ENCODE measurements around the gene TRIM16. TPM values are rescaled to one million over a fixed set of nuclear protein-coding genes. Genes with fewer than 3 reads are reported as not detected.
"Not testable (repeated sequence)": the region's sequence is repeated elsewhere in the genome, so short reads cannot be mapped to it uniquely, and the experiment has no call there.

TRIM16 gene
- total and polyA plus RNA-seq, 2 experiments from 2014 or later = 6.4 to 47.6 TPM

GRCh38 chr17:15649861-15650421, 34.2 kb downstream of the TRIM16 start (continued):
- no peak for TF ChIP-seq STAT1 (IDR thresholded peaks at IDR 0.05; ENCODE audit: unreplicated experiment)
- TF ChIP-seq ZNF114 (CRISPR knock-in tag; IDR thresholded peaks at IDR 0.05) = no peak
- no peak for TF ChIP-seq EZH2 (IDR thresholded peaks at IDR 0.05; ENCODE audit: low read depth, unreplicated experiment)
- no peak for TF ChIP-seq CREB1 (CRISPR knock-in tag; IDR thresholded peaks at IDR 0.05; ENCODE audit: low read depth)
- TF ChIP-seq, protein P1, sequence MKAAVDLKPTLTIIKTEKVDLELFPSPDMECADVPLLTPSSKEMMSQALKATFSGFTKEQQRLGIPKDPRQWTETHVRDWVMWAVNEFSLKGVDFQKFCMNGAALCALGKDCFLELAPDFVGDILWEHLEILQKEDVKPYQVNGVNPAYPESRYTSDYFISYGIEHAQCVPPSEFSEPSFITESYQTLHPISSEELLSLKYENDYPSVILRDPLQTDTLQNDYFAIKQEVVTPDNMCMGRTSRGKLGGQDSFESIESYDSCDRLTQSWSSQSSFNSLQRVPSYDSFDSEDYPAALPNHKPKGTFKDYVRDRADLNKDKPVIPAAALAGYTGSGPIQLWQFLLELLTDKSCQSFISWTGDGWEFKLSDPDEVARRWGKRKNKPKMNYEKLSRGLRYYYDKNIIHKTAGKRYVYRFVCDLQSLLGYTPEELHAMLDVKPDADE (IDR thresholded peaks at IDR 0.05) = no peak

GRCh38 chr17:15648386-15648785, 35.7 kb downstream of the TRIM16 start:
- Histone ChIP-seq H3K9me2 (ENCODE audit: insufficient read depth) (no peaks in the 10 kb centered on the region), H3K4me2 (no peak overlapping the region), H3F3A (replicated peaks; ENCODE audit: low read depth) (0 out of 2 replicates have a peak, but pooled peaks cover 2% of the 10 kb centered on the region), H3K79me2 (replicated peaks; ENCODE audit: insufficient read depth) (no peaks in the 10 kb centered on the region), H3K4me3 (no peak overlapping the region), H2AFZ (no peak overlapping the region), H3K27ac (ENCODE audit: low read depth) (no peak overlapping the region), H3K27me3 (ENCODE audit: insufficient read depth) (no peaks in the 10 kb centered on the region), H4K20me1 (replicated peaks; ENCODE audit: insufficient read depth) (0 out of 2 replicates have a peak, but pooled peaks cover under 1% of the 10 kb centered on the region), H3K36me3 (ENCODE audit: insufficient read depth) (no peaks in the 10 kb centered on the region), H3K4me1 (ENCODE audit: insufficient read depth) (peaks cover 10% of the 10 kb centered on the region)
- TF ChIP-seq NANOG (IDR thresholded peaks at IDR 0.05; ENCODE audit: borderline replicate concordance) (no peak), POLR2AphosphoS5 (IDR thresholded peaks at IDR 0.05; ENCODE audit: low read depth) (no peak), ZNF114 (CRISPR knock-in tag; IDR thresholded peaks at IDR 0.05) (no peak)
- TF ChIP-seq, protein P2, sequence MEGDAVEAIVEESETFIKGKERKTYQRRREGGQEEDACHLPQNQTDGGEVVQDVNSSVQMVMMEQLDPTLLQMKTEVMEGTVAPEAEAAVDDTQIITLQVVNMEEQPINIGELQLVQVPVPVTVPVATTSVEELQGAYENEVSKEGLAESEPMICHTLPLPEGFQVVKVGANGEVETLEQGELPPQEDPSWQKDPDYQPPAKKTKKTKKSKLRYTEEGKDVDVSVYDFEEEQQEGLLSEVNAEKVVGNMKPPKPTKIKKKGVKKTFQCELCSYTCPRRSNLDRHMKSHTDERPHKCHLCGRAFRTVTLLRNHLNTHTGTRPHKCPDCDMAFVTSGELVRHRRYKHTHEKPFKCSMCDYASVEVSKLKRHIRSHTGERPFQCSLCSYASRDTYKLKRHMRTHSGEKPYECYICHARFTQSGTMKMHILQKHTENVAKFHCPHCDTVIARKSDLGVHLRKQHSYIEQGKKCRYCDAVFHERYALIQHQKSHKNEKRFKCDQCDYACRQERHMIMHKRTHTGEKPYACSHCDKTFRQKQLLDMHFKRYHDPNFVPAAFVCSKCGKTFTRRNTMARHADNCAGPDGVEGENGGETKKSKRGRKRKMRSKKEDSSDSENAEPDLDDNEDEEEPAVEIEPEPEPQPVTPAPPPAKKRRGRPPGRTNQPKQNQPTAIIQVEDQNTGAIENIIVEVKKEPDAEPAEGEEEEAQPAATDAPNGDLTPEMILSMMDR (conservative IDR thresholded peaks at IDR 0.05; ENCODE audit: low read depth in 2 of 2) = no peak
- Mint-ChIP-seq H3K4me3 (no peak overlapping the region), H3K27me3 (ENCODE audit: insufficient read depth, low read depth, poor library complexity) (peaks cover 11% of the 10 kb centered on the region), H3K9me3 (no peaks in the 10 kb centered on the region), H3K36me3 (ENCODE audit: low read depth) (peaks cover 17% of the 10 kb centered on the region; the same call in 2 of the 3 replicates), H3K27ac (no peak overlapping the region), H3K4me1 (peaks cover 26% of the 10 kb centered on the region)
- ATAC-seq (no peak), DNase-seq (ENCODE audit: low spot score) (no peak)

DNA sequence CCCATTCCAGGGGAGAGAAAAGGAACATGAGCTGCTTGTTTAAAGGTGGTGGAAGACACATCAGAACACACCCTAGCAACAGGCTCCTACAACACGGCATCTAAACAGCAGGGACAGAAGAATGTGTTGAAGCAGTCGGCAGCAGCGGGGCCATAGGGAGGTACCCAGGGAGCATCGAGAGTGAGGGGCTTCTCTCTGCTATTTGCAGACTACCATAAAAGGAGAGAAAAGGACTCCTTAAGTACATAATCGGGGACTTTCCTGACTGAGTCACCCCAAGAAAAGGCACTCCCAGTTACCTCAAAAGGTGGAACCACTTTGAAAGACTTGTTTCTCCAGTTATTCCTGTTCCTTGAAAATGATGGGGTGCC, 38.2 kb downstream of the TRIM16 start:
- H3K27ac ChIP-seq (ENCODE audit: low read depth) = peak overlapping the region; percentile 93
- not testable (repeated sequence) for H4K20me1 ChIP-seq (replicated peaks; ENCODE audit: insufficient read depth); H3K9me2 ChIP-seq (ENCODE audit: insufficient read depth); H2AFZ ChIP-seq; H3K4me3 ChIP-seq; H3K27me3 Mint-ChIP-seq (ENCODE audit: insufficient read depth, low read depth, poor library complexity); H3K9me3 Mint-ChIP-seq; H3K36me3 ChIP-seq (ENCODE audit: insufficient read depth); H3F3A ChIP-seq (replicated peaks; ENCODE audit: low read depth); H3K27me3 ChIP-seq (ENCODE audit: insufficient read depth); H3K79me2 ChIP-seq (replicated peaks; ENCODE audit: insufficient read depth)
- peaks cover 16% of the 10 kb centered on the region for H3K4me1 Mint-ChIP-seq
- DNase-seq (ENCODE audit: low spot score) (peak; percentile 68), ATAC-seq (peak; percentile 83)
- peak overlapping the region; percentile 91 for H3K27ac Mint-ChIP-seq
- H3K4me3 Mint-ChIP-seq = peak overlapping the region; percentile 30; the same call in 2 of the 3 replicates
- peaks cover 14% of the 10 kb centered on the region; the same call in 2 of the 3 replicates for H3K36me3 Mint-ChIP-seq (ENCODE audit: low read depth)
- H3K4me2 ChIP-seq = peak overlapping the region; percentile 31; the same call in 1 of the 2 replicates
- peaks cover 10% of the 10 kb centered on the region for H3K4me1 ChIP-seq (ENCODE audit: insufficient read depth)

Measured in GM23338 (cell line).